Caco-2 (cell line): ENCODE results near the gene KIRREL3. TPM values are rescaled to one million over a fixed set of nuclear protein-coding genes. Genes with fewer than 3 reads are reported as not detected.

ENCODE experiments used
- BruUV-seq: library from RNA; stranded (reverse); fragments of 400-500 nt; replicated peaks from 2 replicates; lab custom pipeline; 2021; lab: Mats Ljungman, UMichigan
- CTCF ChIA-PET: fragments of 300-600 bp; sonication (Branson Sonifier 250); formaldehyde crosslinking; loops from one replicate; lab custom pipeline; 2022; ENCODE audit warnings: antibody characterized with exemption; lab: Charles Lee
- POLR2A ChIA-PET: fragments of 300-600 bp; sonication (Branson Sonifier 250); formaldehyde crosslinking; loops from one replicate; lab custom pipeline; 2022; ENCODE audit warnings: antibody characterized with exemption; lab: Charles Lee
- DNase-seq, 2 experiments: peaks; one replicate each; pipeline versions ENCODE4 v3.0.0 to v3.0.0-alpha.2; 2020 to 2022
- H3K27me3 ChIP-seq: replicated peaks from 2 replicates; pipeline ENCODE4 v1.6.0; 2011; ENCODE audit warnings: low read length; ENCODE audit not compliant: control insufficient read depth, insufficient read depth
- H3K36me3 ChIP-seq: 2 replicates; pipeline ENCODE4 v1.5.1; 2011; ENCODE audit warnings: low read length; ENCODE audit not compliant: control insufficient read depth, insufficient read depth
- H3K4me1 ChIP-seq: fragments of 250-450 bp; sonication (Bioruptor Pico); 2 replicates; pipeline ENCODE4 v1.5.1; 2020; ENCODE audit warnings: mild to moderate bottlenecking
- H3K4me3 ChIP-seq: 2 replicates; pipeline ENCODE4 v1.5.1; 2011; ENCODE audit warnings: low read depth, mild to moderate bottlenecking, control low read depth, low read length
- H3K9me3 ChIP-seq: fragments of 250-450 bp; sonication (Bioruptor Pico); 2 replicates; pipeline ENCODE4 v1.5.1; 2020; ENCODE audit warnings: mild to moderate bottlenecking, moderate library complexity
- H3K27ac Mint-ChIP-seq: one replicate; pipeline ENCODE4 v1.8.0; 2022; ENCODE audit warnings: mixed read lengths; ENCODE audit not compliant: unreplicated experiment
- H3K27me3 Mint-ChIP-seq: one replicate; pipeline ENCODE4 v1.8.0; 2022; ENCODE audit warnings: mixed read lengths; ENCODE audit not compliant: insufficient read depth, unreplicated experiment
- H3K36me3 Mint-ChIP-seq: one replicate; pipeline ENCODE4 v1.8.0; 2022; ENCODE audit warnings: mild to moderate bottlenecking, mixed read lengths; ENCODE audit not compliant: insufficient read depth, unreplicated experiment
- H3K4me1 Mint-ChIP-seq: one replicate; pipeline ENCODE4 v1.8.0; 2022; ENCODE audit warnings: low read depth, mixed read lengths; ENCODE audit not compliant: unreplicated experiment
- H3K4me3 Mint-ChIP-seq: one replicate; pipeline ENCODE4 v1.8.0; 2022; ENCODE audit warnings: mild to moderate bottlenecking, moderate library complexity, mixed read lengths; ENCODE audit not compliant: unreplicated experiment
- H3K9me3 Mint-ChIP-seq: one replicate; pipeline ENCODE4 v1.8.0; 2022; ENCODE audit warnings: mixed read lengths; ENCODE audit not compliant: unreplicated experiment
- CTCF ChIP-seq, 2 experiments: fragments of 200-600 bp in 1 of 2; IDR thresholded peaks; 1 replicate in 1 of 2; 2 replicates in 1 of 2; pipeline versions ENCODE4 v1.5.1 to v1.8.0; 2011 to 2022; ENCODE audit warnings: antibody characterized with exemption in 1 of 2, control low read depth in 1 of 2, inconsistent platforms in 1 of 2, low read depth in 1 of 2, low read length in 1 of 2, mild to moderate bottlenecking in 1 of 2, moderate library complexity in 1 of 2; ENCODE audit not compliant: insufficient read depth in 1 of 2, severe bottlenecking in 1 of 2, unreplicated experiment in 1 of 2
- intact Hi-C: fragments of 100-400 bp; cut with micrococcal nuclease; formaldehyde crosslinking; loops from one replicate; pipeline ENCODE4 v1.10.0; 2022; ENCODE audit not compliant: unreplicated experiment
- total RNA-seq: library from RNA; stranded (reverse); gene quantifications from 2 replicates; pipeline ENCODE4 v1.2.3, GENCODE V29; 2022

KIRREL3 gene
- total RNA-seq, 1 experiment from 2014 or later, result not detected

- intact Hi-C loops, result no loop called here
- Mint-ChIP-seq H3K27me3 (peaks cover 40% of the 10 kb centered on the region), H3K4me3 (no peak overlapping the region), H3K36me3 (no peaks in the 10 kb centered on the region), H3K9me3 (no peaks in the 10 kb centered on the region), H3K27ac (no peak overlapping the region), H3K4me1 (no peaks in the 10 kb centered on the region)
- DNase-seq, result peak in 1 of 2 experiments; percentile 16
- Histone ChIP-seq H3K27me3 (peaks cover 3% of the 10 kb centered on the region; the same call in 1 of the 2 replicates), H3K36me3 (no peaks in the 10 kb centered on the region), H3K4me1 (no peaks in the 10 kb centered on the region), H3K9me3 (no peaks in the 10 kb centered on the region), H3K4me3 (no peak overlapping the region)
- ChIA-PET POLR2A (no interaction called here), CTCF (no interaction called here)
- BruUV-seq, result no TSS peak
- TF ChIP-seq CTCF (IDR thresholded peaks at IDR 0.05; ENCODE audit: insufficient read depth in 1 of 2, low read depth in 1 of 2, low read length in 1 of 2, severe bottlenecking in 1 of 2, unreplicated experiment in 1 of 2), result no peak
Observed at GRCh38 chr11:126544108-126545056, 456.2 kb downstream of the KIRREL3 start.

GRCh38 chr11:126543691-126544090 is 456.9 kb downstream of the KIRREL3 start:
- H3K4me1 ChIP-seq, result no peaks in the 10 kb centered on the region
- no peaks in the 10 kb centered on the region for H3K36me3 ChIP-seq
- H3K4me3 ChIP-seq, result no peak overlapping the region
- Mint-ChIP-seq H3K27ac (no peak overlapping the region), H3K36me3 (no peaks in the 10 kb centered on the region), H3K4me3 (no peak overlapping the region), H3K27me3 (peaks cover 38% of the 10 kb centered on the region), H3K9me3 (no peaks in the 10 kb centered on the region), H3K4me1 (no peaks in the 10 kb centered on the region)
- H3K9me3 ChIP-seq, result no peaks in the 10 kb centered on the region
- POLR2A ChIA-PET, result no interaction called here
- intact Hi-C loops, result no loop called here
- DNase-seq, result no peak
- CTCF ChIA-PET, result no interaction called here
- BruUV-seq, result no TSS peak
- H3K27me3 ChIP-seq, result peaks cover 3% of the 10 kb centered on the region; the same call in 1 of the 2 replicates
- no peak for TF ChIP-seq CTCF (IDR thresholded peaks at IDR 0.05; ENCODE audit: insufficient read depth in 1 of 2, low read depth in 1 of 2, low read length in 1 of 2, severe bottlenecking in 1 of 2, unreplicated experiment in 1 of 2)

GRCh38 chr11:126542334-126543015 is 458.1 kb downstream of the KIRREL3 start:
- TF ChIP-seq CTCF (IDR thresholded peaks at IDR 0.05; ENCODE audit: insufficient read depth in 1 of 2, low read depth in 1 of 2, low read length in 1 of 2, severe bottlenecking in 1 of 2, unreplicated experiment in 1 of 2), result no peak
- Mint-ChIP-seq H3K36me3 (no peaks in the 10 kb centered on the region), H3K27ac (no peak overlapping the region), H3K9me3 (no peaks in the 10 kb centered on the region), H3K4me1 (no peaks in the 10 kb centered on the region), H3K4me3 (no peak overlapping the region), H3K27me3 (peaks cover 40% of the 10 kb centered on the region)
- Histone ChIP-seq H3K4me1 (no peaks in the 10 kb centered on the region), H3K9me3 (no peaks in the 10 kb centered on the region), H3K36me3 (no peaks in the 10 kb centered on the region), H3K4me3 (no peak overlapping the region), H3K27me3 (peaks cover 3% of the 10 kb centered on the region; the same call in 1 of the 2 replicates)
- ChIA-PET CTCF (no interaction called here), POLR2A (no interaction called here)
- BruUV-seq, result no TSS peak
- intact Hi-C loops, result no loop called here
- no peak for DNase-seq
